ENCODE data around the gene PXYLP1.

Gene PXYLP1

GRCh38 chr3:141266797-141267555 lies 35.4 kb downstream of the PXYLP1 start:
- H3K4me3 ChIP-seq (ENCODE audit: low read depth, low read length): no peak overlapping the region

DNA sequence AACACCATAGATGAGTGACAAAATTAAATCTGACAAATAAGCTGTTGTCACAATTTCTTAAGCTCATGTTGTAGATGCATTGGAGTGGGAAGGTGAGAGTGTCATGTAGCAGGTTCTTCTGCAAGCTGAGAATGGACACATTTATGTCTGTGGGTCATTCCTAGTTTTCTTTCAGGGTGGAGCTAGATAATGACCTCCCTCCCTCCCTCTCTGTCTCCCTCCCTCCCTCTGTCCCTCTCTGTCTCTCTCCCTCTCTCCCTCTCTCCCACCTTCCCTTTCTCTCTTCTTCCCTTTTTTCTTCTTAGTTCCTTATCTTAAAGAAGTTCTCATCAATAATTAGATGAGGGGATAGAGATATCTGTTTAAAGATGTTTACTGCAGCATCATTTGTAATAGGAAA lies 36.0 kb downstream of the PXYLP1 start:
- no peak overlapping the region for H3K4me3 ChIP-seq (ENCODE audit: low read depth, low read length)
- TF ChIP-seq, protein P1, sequence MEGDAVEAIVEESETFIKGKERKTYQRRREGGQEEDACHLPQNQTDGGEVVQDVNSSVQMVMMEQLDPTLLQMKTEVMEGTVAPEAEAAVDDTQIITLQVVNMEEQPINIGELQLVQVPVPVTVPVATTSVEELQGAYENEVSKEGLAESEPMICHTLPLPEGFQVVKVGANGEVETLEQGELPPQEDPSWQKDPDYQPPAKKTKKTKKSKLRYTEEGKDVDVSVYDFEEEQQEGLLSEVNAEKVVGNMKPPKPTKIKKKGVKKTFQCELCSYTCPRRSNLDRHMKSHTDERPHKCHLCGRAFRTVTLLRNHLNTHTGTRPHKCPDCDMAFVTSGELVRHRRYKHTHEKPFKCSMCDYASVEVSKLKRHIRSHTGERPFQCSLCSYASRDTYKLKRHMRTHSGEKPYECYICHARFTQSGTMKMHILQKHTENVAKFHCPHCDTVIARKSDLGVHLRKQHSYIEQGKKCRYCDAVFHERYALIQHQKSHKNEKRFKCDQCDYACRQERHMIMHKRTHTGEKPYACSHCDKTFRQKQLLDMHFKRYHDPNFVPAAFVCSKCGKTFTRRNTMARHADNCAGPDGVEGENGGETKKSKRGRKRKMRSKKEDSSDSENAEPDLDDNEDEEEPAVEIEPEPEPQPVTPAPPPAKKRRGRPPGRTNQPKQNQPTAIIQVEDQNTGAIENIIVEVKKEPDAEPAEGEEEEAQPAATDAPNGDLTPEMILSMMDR (IDR thresholded peaks at IDR 0.05; ENCODE audit: low read depth, low read length): no peak

More at GRCh38 chr3:141266797-141267555, 35.4 kb downstream of the PXYLP1 start:
- TF ChIP-seq, protein P1 (IDR thresholded peaks at IDR 0.05; ENCODE audit: low read depth, low read length): no peak

- TF ChIP-seq, protein P1 (IDR thresholded peaks at IDR 0.05; ENCODE audit: low read depth, low read length): no peak
- H3K4me3 ChIP-seq (ENCODE audit: low read depth, low read length): no peak overlapping the region
Observed at GRCh38 chr3:141268306-141268705, 36.7 kb downstream of the PXYLP1 start.

DNA sequence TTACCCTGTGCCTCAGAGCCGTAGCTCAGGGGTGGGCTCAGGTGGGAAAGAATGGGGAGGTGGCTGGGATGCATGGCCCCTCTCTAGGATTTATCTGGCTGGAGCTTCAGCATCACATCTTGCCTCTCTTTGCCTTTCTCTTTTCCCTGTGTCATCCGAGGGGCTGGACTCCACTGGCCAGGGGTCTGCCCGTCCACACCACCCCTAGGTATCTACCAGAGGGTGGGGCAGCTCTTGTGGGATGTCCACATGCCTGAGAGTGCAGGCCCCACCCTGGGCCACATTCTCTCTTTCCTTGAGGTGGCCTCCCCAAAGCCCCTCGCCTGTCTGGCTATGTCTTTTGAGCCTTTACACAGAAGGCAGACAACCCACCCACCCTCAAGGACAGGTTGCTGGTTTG lies 37.2 kb downstream of the PXYLP1 start:
- no peak overlapping the region for H3K4me3 ChIP-seq (ENCODE audit: low read depth, low read length)
- TF ChIP-seq, protein P1 (IDR thresholded peaks at IDR 0.05; ENCODE audit: low read depth, low read length): no peak

GRCh38 chr3:141269961-141270360 lies 38.3 kb downstream of the PXYLP1 start:
- no peak overlapping the region for H3K4me3 ChIP-seq (ENCODE audit: low read depth, low read length)
- TF ChIP-seq, protein P1 (IDR thresholded peaks at IDR 0.05; ENCODE audit: low read depth, low read length): no peak

GRCh38 chr3:141271279-141272030 lies 39.8 kb downstream of the PXYLP1 start:
- H3K4me3 ChIP-seq (ENCODE audit: low read depth, low read length): no peak overlapping the region
- TF ChIP-seq, protein P1 (IDR thresholded peaks at IDR 0.05; ENCODE audit: low read depth, low read length): no peak

Measured in WI38 (cell line).